HG02973 (cell line): Measurements from ENCODE around the gene IL11.
"Not testable (repeated sequence)": the region's sequence is repeated elsewhere in the genome, so short reads cannot be mapped to it uniquely, and the experiment has no call there.

ENCODE experiments used
- ATAC-seq: cut with Tn5 transposase; IDR thresholded peaks from one replicate; pipeline ENCODE4 v1.9.1; 2021; ENCODE audit warnings: moderate library complexity; ENCODE audit not compliant: unreplicated experiment

The IL11 gene

DNA sequence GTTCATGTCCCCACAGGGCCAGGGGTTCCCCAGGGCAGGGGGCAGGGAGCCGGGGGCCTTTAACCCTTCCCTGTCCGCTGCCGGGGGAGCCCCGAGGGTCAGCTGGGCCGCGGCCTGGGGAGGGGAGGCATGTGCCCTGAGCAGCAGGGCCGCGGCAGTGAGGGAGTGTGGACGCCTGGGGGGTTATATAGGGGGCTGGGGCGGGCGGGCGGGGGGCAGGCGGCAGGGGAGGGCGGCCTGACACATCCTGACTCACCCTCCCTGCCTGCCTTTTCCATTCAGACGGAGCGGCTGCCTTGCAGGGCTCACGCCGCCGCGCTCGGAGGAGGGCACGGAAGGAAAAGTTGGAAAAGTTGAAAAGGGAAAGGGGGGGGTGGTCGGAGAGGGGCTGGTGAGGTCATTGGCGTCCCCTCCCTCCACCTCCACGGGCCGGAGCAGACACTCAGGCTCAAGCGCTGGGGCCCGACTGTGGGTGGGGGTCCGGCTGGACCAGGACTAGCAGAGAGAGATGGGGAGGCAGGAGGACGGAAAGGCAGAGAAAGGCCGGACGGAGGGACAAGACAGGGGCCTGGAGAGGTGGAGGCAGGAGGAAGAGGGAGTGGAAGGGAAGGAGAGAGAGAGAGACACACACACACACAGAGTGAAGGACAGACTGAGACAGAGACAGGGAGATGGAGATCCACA, at the start of gene IL11:
Gene IL11 (minus strand): TSS at position 159 of the 684 bp plus-strand sequence. CDS start 153 bp downstream, at position 6.
- no peak for ATAC-seq

DNA sequence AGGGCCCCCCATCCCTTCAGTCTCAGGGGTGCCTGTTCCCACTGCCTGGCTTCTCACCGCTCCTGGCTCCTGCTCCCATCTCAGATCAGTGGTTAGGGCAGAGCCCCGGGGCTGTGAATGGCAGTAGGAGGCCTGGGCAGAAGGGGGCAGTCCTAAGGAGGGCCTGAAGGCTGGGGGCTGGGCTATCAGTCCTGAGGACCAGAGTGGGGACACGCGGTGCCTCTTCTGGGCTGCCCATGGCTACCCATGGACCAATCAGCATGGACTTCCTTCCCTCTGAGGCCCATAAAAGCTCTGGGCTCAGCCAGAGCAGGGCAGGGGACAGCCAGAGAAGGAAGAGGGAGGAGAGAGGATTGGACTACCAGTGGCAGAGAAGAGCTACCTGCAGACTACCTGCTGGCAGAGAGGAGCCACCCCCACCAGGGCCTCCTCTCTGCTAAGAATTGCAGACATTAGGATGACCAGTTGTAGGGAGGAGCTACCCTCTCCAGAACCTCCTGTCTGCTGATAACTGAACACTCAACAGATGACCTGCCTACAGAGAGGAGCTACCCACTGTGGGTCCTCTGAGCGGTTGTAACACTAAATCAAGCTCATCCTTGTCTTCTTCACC, 49.5 kb upstream of the IL11 start:
- no peak for ATAC-seq

GRCh38 chr19:55419103-55419502, 48.8 kb upstream of the IL11 start:
- ATAC-seq, result no peak

- ATAC-seq, result no peak
Measured at GRCh38 chr19:55418185-55418584, 47.9 kb upstream of the IL11 start.

DNA sequence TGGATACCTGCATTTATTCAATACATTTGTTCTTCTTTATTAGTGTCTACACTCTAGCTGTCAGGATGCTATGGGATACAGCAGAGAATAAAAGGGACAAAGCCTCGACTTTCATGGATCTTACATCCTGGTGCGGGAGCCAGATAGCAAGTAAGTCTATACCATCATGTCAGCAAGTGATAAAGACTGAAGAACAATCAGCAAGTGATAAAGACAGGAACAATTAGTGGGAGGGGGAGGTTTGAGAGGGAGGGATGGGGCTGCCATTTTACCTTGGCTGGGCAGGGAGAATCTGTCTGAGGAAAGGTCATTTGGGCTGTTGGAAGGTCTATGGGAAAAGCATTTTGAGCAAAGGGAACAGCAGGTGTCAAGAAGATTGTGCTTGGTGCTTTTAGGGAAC, 39.9 kb upstream of the IL11 start:
- no peak for ATAC-seq

GRCh38 chr19:55409179-55409578, 38.9 kb upstream of the IL11 start:
- ATAC-seq, result not testable (repeated sequence)

DNA sequence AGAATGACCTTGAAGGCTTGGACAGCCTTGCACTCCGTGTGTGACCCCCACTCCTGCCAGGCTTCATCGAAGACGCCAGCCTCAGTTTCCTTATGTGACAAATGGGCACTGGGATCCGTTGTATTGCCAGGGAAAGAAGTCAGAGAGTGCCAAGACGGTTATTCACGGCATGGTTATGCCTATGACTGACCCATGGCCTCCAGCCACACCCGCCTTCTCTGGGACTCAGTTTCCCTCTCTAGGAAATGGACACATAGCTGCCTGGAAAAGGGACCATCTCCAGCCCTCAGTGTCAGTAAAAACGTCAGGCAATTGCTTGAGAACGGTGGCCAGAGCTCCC, 38.2 kb upstream of the IL11 start:
- ATAC-seq, result no peak

- ATAC-seq, result peak; percentile 79
Measured at GRCh38 chr19:55407800-55408532, 37.7 kb upstream of the IL11 start.

DNA sequence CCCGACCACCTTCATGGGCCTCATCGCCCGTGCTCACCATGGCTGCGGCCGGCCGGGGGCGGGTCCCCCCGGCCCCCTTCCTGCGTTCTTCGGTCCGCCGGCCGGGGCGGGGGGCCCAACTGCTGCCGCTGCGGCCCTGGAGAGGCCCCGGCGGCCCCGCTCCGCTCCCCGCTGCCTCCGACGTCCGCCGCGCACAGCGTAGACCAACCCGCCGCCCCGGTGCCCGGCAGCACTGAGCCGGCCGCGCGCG, 37.2 kb upstream of the IL11 start, which contains the start of gene UBE2S:
Gene UBE2S (minus strand): TSS at position 239 of the 250 bp plus-strand sequence. CDS start 199 bp downstream, at position 40.
- ATAC-seq, result peak; percentile 63

DNA sequence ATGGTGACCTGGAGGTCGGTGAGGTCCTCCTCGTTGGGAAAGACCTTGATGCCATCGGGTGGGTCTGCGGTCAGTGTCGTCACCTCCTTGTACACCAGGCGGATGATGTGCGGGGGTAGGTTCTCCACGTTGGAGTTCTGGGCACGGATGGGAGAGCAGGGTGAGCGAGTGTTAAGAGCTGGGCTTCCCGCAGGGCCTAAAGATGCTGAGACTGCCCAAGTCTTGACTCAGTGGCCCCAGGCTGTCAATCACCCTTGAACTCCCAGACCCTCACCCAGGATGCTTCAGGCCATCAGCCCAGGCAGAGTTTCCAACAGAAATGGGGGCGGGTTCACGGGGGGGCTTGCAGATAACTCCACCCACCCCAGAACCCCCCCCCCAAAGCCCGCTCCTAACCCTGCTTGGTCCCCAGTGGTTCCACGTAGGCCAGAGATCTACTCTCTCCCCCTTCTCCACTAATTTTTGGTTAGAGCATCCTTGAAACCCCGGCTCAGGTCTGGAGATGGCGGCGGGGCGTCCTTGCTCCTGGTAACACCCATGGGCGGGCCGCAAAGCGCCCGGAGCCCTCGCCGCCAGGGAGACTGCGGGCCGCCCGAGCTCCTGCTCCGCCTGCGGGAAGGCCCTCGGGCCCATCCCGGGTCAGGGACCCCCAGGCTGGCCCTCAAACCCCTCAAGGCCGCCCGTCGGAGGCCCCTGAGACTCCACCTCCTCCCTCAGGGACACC, 36.7 kb upstream of the IL11 start:
- no peak for ATAC-seq

- no peak for ATAC-seq
Measured at GRCh38 chr19:55406091-55406825, 36.0 kb upstream of the IL11 start.

DNA sequence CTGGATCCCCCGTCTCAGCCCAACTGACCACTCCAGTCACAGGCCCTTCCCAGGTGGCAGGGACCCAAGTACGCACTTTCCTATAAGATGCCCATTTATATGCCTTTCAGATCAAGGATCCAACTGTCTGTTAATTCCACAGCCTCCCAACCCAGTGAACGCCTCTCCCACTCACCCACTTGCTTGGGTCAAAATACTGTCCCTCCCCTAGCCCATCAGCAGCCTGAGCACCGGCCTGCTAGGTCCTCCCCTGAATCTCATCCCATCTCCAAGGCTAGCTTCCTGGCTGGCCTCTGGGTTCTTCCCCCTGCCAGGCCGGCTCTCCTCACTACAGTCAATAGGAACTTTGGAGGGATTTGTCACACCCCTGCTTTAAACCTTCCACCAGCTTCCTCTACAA, 35.4 kb upstream of the IL11 start:
- ATAC-seq, result no peak

- ATAC-seq, result no peak
Measured at GRCh38 chr19:55402509-55402908, 32.2 kb upstream of the IL11 start.

- not testable (repeated sequence) for ATAC-seq
Measured at GRCh38 chr19:55401390-55401789, 31.1 kb upstream of the IL11 start.

GRCh38 chr19:55400281-55401087, 30.2 kb upstream of the IL11 start:
- no peak for ATAC-seq

DNA sequence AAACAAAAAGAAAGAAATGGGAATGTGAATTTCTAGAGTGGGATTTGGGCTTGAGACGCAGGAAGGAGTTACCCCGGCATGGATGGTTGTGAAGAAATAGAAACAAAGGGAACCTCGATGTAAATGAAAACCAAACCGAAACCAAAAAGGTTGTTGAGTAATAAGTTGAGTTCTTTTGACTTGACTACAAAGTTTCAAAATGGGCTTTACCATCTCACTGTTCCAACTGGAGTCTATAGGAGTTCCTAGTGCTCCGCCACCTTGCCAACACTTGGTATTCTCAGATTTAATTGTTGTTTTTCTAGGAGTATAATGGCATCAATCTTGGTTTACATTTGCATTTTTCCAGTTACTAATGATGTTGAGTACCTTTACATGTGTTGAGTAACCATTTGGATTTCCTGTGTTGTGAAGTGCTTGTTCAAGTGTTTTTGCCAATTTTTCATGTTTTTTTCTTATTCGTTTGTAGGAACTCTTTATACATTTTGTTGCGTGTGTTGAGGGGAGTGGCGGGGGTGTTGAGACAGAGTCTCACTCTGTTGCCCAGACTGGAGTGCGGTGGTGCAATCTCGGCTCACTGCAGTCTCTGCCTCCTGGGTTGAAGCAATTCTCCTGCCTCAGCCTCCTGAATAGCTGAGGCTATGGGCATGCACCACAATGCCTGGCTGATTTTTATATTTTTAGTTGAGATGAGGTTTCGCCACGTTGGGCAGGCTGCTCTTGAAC, 28.1 kb upstream of the IL11 start:
- no peak for ATAC-seq

- ATAC-seq, result no peak
Measured at GRCh38 chr19:55392820-55393761, 22.8 kb upstream of the IL11 start.
